Measurements from ENCODE around the gene ANKRD13D. TPM values are rescaled to one million over a fixed set of nuclear protein-coding genes. Genes with fewer than 3 reads are reported as not detected.

The ANKRD13D gene
- total RNA-seq, 4 donors from 2014 or later: 18.6 to 78.2 (median 28.6) TPM

GRCh38 chr11:67270256-67271204 lies 18.6 kb upstream of the ANKRD13D start:
- no peak for DNase-seq (ENCODE audit: low spot score)
- no peak for TF ChIP-seq CTCF (IDR thresholded peaks at IDR 0.05)
- no peak for ATAC-seq (ENCODE audit: low FRiP score)

- ATAC-seq (ENCODE audit: low FRiP score): no peak
- TF ChIP-seq CTCF (IDR thresholded peaks at IDR 0.05): no peak
- no peak for DNase-seq (ENCODE audit: low spot score)
Observed at GRCh38 chr11:67271205-67271540, 17.9 kb upstream of the ANKRD13D start.

GRCh38 chr11:67271541-67272284 lies 17.4 kb upstream of the ANKRD13D start:
- DNase-seq (ENCODE audit: low spot score) (no peak), ATAC-seq (ENCODE audit: low FRiP score) (no peak)
- no peak for TF ChIP-seq CTCF (IDR thresholded peaks at IDR 0.05)

- ATAC-seq (ENCODE audit: low FRiP score) (no peak), DNase-seq (ENCODE audit: low spot score) (no peak)
- no peak for TF ChIP-seq CTCF (IDR thresholded peaks at IDR 0.05)
Observed at GRCh38 chr11:67272327-67273259, 16.5 kb upstream of the ANKRD13D start.

- DNase-seq (ENCODE audit: low spot score) (no peak), ATAC-seq (ENCODE audit: low FRiP score) (no peak)
- TF ChIP-seq CTCF (IDR thresholded peaks at IDR 0.05): no peak
Observed at GRCh38 chr11:67273260-67273990, 15.7 kb upstream of the ANKRD13D start.

Data from omental fat pad (tissue), 4 donors.